Kidney epithelial cell (primary cell): Measurements from ENCODE around the gene EMP2. TPM values are rescaled to one million over a fixed set of nuclear protein-coding genes. Genes with fewer than 3 reads are reported as not detected.

Experiments used
- DNase-seq: peaks from one replicate; pipeline ENCODE4 v3.0.0-alpha.2; 2010; ENCODE audit warnings: low read depth
- H3K27me3 ChIP-seq: 2 replicates; pipeline ENCODE4 v1.6.0; 2011; ENCODE audit warnings: low read length; ENCODE audit not compliant: control insufficient read depth, insufficient read depth
- H3K36me3 ChIP-seq: 2 replicates; pipeline ENCODE4 v1.5.1; 2011; ENCODE audit warnings: low read length; ENCODE audit not compliant: control insufficient read depth, insufficient read depth
- H3K4me3 ChIP-seq: 2 replicates; pipeline ENCODE4 v1.5.1; 2011; ENCODE audit warnings: low read depth, mild to moderate bottlenecking, control low read depth, low read length
- CTCF ChIP-seq: IDR thresholded peaks from 2 replicates; pipeline ENCODE4 v1.5.1; 2011; ENCODE audit warnings: mild to moderate bottlenecking, moderate library complexity, low read length, control low read depth, inconsistent platforms; ENCODE audit not compliant: insufficient read depth, poor library complexity, severe bottlenecking
- total RNA-seq: library from RNA; depleted of rRNA; stranded (reverse); fragments of >200 nt; gene quantifications from 2 replicates; pipeline ENCODE4 v1.2.3, GENCODE V29; 2015

The EMP2 gene
- total RNA-seq, 1 donor from 2014 or later = 1.4 TPM

DNA sequence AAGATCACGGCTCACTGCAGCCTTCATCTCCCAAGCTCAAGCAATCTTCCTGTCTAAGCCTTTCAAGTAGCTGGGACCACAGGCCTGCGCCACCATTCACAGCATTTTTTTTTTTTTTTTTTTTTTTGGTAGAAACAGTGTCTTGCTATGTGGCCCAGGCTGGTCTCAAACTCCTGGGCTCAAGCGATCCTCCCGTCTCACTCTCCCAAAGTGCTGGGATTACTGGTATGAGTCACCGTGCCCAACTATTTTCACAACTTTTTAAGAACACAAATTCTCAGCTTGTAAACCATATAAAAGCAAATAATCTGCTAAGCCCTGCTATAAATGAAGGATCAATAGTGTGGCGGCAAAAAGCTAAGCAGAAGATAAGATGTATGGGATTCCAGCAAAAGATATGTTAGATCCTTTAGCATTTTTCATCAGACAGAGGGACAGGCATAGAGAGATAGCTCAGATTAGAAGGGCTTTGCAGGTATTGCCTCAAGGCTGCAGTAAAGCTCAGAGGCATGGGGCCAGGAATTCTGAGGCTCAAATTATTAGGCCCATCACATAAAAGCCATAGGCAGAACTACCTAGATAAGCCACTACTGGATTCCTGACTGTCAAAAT is 55.1 kb downstream of the EMP2 start:
- no peak for DNase-seq
- TF ChIP-seq CTCF = no peak
- no peaks in the 10 kb centered on the region for H3K27me3 ChIP-seq
- no peaks in the 10 kb centered on the region for H3K36me3 ChIP-seq
- no peak overlapping the region for H3K4me3 ChIP-seq

- H3K4me3 ChIP-seq = no peak overlapping the region
- H3K36me3 ChIP-seq = no peaks in the 10 kb centered on the region
- no peaks in the 10 kb centered on the region for H3K27me3 ChIP-seq
- TF ChIP-seq CTCF = no peak
- no peak for DNase-seq
These were observed 57.4 kb downstream of the EMP2 start for GRCh38 chr16:10522966-10523365.

DNA sequence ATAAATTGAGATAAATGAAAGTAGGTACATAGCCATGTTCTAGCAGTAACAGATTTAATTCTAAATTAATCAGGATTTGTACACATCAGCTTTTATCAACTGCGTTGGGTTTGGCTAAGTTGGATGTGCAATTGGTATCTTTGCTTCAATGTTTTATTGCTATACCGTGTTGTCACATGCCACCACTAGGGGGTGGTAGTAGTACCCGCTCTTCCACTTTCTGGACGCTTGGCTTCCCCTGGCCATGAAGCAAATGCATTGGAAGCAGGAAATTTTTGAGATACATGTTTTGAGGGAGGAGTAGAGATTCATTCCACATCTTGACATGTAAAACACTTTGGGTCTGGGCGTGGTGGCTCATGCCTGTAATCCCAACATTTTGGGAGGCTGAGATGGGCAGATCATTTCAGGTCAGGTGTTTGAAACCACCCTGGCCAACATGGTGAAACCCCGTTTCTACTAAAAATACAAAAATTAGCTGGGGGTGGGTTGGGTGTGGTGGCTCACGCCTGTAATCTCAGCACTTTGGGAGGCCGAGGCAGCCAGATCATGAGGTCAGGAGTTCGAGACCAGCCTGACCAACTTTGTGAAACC is 58.6 kb downstream of the EMP2 start:
- H3K4me3 ChIP-seq = no peak overlapping the region
- DNase-seq = no peak
- no peaks in the 10 kb centered on the region for H3K36me3 ChIP-seq
- no peaks in the 10 kb centered on the region for H3K27me3 ChIP-seq
- TF ChIP-seq CTCF = peak; percentile 82

- no peak for TF ChIP-seq CTCF
- H3K36me3 ChIP-seq = no peaks in the 10 kb centered on the region
These were observed 59.4 kb downstream of the EMP2 start for GRCh38 chr16:10520869-10521578.

GRCh38 chr16:10519929-10520868 is 60.2 kb downstream of the EMP2 start:
- no peak for DNase-seq
- Histone ChIP-seq H3K36me3 (no peaks in the 10 kb centered on the region), H3K4me3 (no peak overlapping the region), H3K27me3 (no peaks in the 10 kb centered on the region)
- TF ChIP-seq CTCF = no peak

More at GRCh38 chr16:10520869-10521578, 59.4 kb downstream of the EMP2 start:
- no peak for DNase-seq
- Histone ChIP-seq H3K27me3 (no peaks in the 10 kb centered on the region), H3K4me3 (no peak overlapping the region)
